Ovary (tissue), 9 donors: Measurements from ENCODE around the gene SYT8. TPM values are rescaled to one million over a fixed set of nuclear protein-coding genes. Genes with fewer than 3 reads are reported as not detected.

Source experiments
- DNase-seq, 5 donors: peaks; one replicate each; pipeline ENCODE4 v3.0.0-alpha.2; 2019 to 2020
- H3K27ac ChIP-seq, 2 donors: fragments of 200-600 bp; one replicate each; pipeline versions ENCODE4 v1.5.1 to v1.8.0; 2019 to 2022
- H3K27me3 ChIP-seq: fragments of 200-600 bp; one replicate; pipeline ENCODE4 v1.8.0; 2022
- H3K36me3 ChIP-seq: fragments of 200-600 bp; sonication (generic); one replicate; pipeline ENCODE4 v1.5.1; 2019
- H3K4me1 ChIP-seq: one replicate; pipeline ENCODE4 v1.8.1; 2013; ENCODE audit warnings: mild to moderate bottlenecking, moderate library complexity; ENCODE audit not compliant: insufficient read depth
- H3K4me3 ChIP-seq: fragments of 200-600 bp; sonication (generic); one replicate; pipeline ENCODE4 v1.5.1; 2017
- H3K9me3 ChIP-seq, 2 donors: fragments of 200-600 bp in 1 of 2; sonication (generic) in 1 of 2; one replicate each; pipeline versions ENCODE4 v1.5.1 to v1.8.1; 2013 to 2019; ENCODE audit warnings: mild to moderate bottlenecking in 1 of 2, moderate library complexity in 1 of 2
- EP300 ChIP-seq: sonication (generic); formaldehyde crosslinking; IDR thresholded peaks from one replicate; pipeline ENCODE4 v1.6.1; 2017; ENCODE audit warnings: antibody characterized with exemption
- POLR2A ChIP-seq: fragments of 450-650 bp; IDR thresholded peaks from one replicate; pipeline ENCODE4 v1.6.1; 2017; ENCODE audit warnings: antibody characterized with exemption, mild to moderate bottlenecking, moderate library complexity
- WGBS, 3 donors: extraction: QIAGEN DNeasy Blood & Tissue Kit in 1 of 3; methylation state at CpG; one replicate each; pipeline versions ENCODE4 v1.1.5 to v1.1.7; 2013 to 2017; 5-methylcytosine and 5-hydroxymethylcytosine counted together
- intact Hi-C, 4 donors: fragments of 100-400 bp; cut with DNase I; formaldehyde crosslinking; loops; one replicate each; pipeline versions ENCODE4 v1.11.0 to v1.15.1; 2022 to 2023
- polyA plus RNA-seq, 2 donors: library from polyadenylated mRNA; stranded (reverse); fragments of 200-250 nt in 1 of 2; fragments of 350-450 nt in 1 of 2; fragmentation: Illumina TruSeq in 1 of 2; extraction: RNeasy Lipid Tissue Mini Kit (QIAGEN cat#74804) in 1 of 2; gene quantifications; one replicate each; pipeline ENCODE4 v1.2.3, GENCODE V29; 2013 to 2014
- total RNA-seq, 7 donors: library from RNA; depleted of rRNA in 2 of 7; stranded (reverse); fragments of >200 nt in 2 of 7; fragmentation: NEBNext Ultra II Directional in 3 of 7; extraction: Animal tissue kit (Norgen Biotek cat#: 25700) in 3 of 7; gene quantifications; one replicate each; pipeline versions ENCODE4 v1.1.0 to v1.2.4, GENCODE V29; 2016 to 2023
- TF ChIP-seq, protein P1 (sequence below), 3 donors: fragments of 450-650 bp in 2 of 3; fragments of 200-600 bp in 1 of 3; IDR thresholded peaks; one replicate each; pipeline versions ENCODE4 v1.5.1 to v1.8.0; 2016 to 2022; ENCODE audit warnings: antibody characterized with exemption in 3 of 3, mild to moderate bottlenecking in 1 of 3
- donor health status: DM: no; HTN: no; CAD: no; lungs with moderate emphysema.
- donor health status: DM: no; HTN: no; CAD: no.
- donor health status: Bipolar disorder and iron deficiency.
- donor health status: DM: yes; HTN: yes; CAD: no.
- donor health status: DM: no; HTN: no; CAD: no.
- donor health status: DM: yes; HTN: yes; CAD: no.

SYT8 gene
- total and polyA plus RNA-seq, 9 donors: 0.24 to 2.4 TPM; not detected in 7

DNA sequence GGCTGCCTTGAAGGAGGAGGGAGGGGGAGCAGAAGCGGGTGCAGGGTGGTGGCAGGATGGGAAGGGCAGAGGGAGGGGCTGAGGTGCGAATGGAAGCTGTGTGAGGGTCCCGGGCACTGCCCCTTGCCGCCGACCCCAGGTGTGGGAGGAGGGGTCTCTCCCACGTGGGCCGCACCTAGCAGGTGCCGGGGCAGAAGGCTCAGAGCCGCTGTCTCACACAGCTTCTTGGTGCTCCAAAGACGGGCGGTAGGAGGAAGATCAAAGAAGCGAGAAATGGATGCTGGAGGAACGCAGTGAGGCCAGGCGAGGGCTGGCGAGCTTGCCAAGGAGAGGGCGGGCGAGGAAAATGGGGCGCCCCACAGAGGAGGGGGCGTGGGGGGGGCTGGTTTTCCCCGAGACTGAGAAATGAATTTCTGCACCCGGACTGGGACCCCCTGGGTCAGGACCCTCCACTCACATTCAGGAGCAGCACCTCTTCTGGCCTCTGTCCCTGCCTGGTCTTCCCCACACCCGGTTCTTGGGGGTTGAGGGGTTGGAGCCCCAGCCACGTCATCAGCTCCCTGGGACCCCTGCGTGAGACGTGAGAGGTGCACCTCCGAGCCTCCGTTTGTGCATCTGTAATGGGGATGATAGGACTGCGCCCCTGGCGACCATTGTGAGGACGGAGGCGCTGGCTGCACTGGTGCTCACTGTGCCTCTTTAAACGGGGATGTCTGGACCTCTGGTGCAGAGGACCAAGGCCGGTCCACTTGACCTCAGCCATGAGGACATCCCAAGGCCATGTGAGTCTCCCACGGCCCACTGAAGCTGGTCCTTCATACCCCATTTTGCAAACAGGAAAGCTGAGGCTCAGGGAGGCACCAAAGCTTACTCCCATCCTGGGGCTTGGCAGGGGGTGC lies 34.9 kb downstream of the SYT8 start:
- Histone ChIP-seq H3K9me3 (no peaks in the 10 kb centered on the region), H3K4me1 (peaks cover 9% of the 10 kb centered on the region), H3K4me3 (no peak overlapping the region), H3K27ac (no peak overlapping the region), H3K27me3 (no peaks in the 10 kb centered on the region), H3K36me3 (no peaks in the 10 kb centered on the region)
- WGBS, 3 donors: 18 to 34% (median 26%) methylated on average over 33 to 34 of the region's 34 CpGs
- TF ChIP-seq EP300 (no peak), POLR2A (no peak)
- TF ChIP-seq, protein P1, sequence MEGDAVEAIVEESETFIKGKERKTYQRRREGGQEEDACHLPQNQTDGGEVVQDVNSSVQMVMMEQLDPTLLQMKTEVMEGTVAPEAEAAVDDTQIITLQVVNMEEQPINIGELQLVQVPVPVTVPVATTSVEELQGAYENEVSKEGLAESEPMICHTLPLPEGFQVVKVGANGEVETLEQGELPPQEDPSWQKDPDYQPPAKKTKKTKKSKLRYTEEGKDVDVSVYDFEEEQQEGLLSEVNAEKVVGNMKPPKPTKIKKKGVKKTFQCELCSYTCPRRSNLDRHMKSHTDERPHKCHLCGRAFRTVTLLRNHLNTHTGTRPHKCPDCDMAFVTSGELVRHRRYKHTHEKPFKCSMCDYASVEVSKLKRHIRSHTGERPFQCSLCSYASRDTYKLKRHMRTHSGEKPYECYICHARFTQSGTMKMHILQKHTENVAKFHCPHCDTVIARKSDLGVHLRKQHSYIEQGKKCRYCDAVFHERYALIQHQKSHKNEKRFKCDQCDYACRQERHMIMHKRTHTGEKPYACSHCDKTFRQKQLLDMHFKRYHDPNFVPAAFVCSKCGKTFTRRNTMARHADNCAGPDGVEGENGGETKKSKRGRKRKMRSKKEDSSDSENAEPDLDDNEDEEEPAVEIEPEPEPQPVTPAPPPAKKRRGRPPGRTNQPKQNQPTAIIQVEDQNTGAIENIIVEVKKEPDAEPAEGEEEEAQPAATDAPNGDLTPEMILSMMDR (IDR thresholded peaks at IDR 0.05): no peak
- DNase-seq: no peak
- intact Hi-C loops: no loop called here

DNA sequence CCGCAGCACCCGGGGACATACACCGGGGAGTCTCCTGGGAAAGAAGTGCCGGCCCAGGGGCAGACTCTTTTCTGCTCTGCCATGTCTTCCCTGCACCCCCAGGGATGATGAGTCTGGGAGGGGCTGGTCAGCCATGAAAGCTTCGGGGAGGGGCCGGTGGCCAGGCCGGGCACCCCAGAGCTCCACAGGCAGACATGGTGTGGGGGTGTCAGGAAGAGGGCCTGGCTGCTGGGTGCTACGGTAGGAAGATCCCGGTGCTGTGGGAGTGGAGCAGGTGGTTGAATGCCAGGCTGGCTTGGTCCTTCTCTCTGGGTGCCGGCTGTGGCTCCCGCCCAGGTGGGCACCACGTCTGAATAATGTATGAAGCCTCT lies 35.5 kb downstream of the SYT8 start:
- H3K4me1 ChIP-seq: peaks cover 4% of the 10 kb centered on the region
- no peaks in the 10 kb centered on the region for H3K36me3 ChIP-seq
- no peak for DNase-seq
- no peak overlapping the region for H3K4me3 ChIP-seq
- no peaks in the 10 kb centered on the region for H3K27me3 ChIP-seq
- intact Hi-C loops: no loop called here
- H3K9me3 ChIP-seq: no peaks in the 10 kb centered on the region
- no peak overlapping the region for H3K27ac ChIP-seq
- no peak for TF ChIP-seq POLR2A
- TF ChIP-seq, protein P1 (IDR thresholded peaks at IDR 0.05): no peak
- WGBS, 3 donors: 50 to 54% (median 53%) methylated on average over 12 of the region's 12 CpGs

DNA sequence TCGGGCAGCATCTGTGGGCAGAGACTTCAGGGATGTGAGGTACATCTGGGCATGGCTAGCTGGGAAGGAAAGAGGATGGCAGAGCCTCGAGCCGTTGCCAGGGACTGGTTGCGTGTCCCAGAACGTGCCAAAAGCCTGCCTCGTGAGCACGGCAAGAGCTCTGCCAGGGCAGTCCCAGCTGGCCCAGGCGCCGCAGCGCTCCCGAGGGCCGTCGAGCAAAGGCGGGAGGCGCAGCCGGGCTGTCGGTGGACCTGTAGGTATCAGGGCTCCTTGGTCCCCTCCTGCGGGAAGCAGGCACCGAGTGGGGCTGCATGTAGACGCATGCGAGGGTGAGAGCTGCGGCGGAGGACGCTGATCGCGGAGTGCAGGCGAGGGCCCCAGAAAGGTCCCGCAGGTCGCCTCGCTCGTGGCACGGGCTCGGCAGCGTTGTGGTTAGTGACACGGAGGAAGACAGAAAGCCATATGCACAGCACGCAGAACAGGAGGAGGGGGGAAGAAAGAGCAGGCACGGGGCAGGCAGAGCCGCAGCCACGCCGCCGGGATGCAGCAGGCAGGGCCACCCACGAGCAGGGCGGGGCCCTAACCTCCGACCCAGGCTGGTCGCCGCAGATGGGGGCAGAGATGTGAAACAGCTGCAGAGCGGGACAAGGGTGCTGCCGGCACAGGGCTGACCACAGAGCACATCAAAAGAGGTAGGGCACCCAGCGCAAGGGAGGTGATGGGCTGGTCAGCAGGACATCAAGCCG lies 36.1 kb downstream of the SYT8 start:
- no peak for TF ChIP-seq POLR2A
- no peak for TF ChIP-seq EP300
- TF ChIP-seq, protein P1 (IDR thresholded peaks at IDR 0.05): no peak
- no peaks in the 10 kb centered on the region for H3K36me3 ChIP-seq
- WGBS, 3 donors: 18 to 39% (median 25%) methylated on average over 49 to 50 of the region's 50 CpGs
- intact Hi-C loops: no loop called here
- no peak overlapping the region for H3K27ac ChIP-seq
- no peak for DNase-seq
- peaks cover 2% of the 10 kb centered on the region for H3K4me1 ChIP-seq
- H3K4me3 ChIP-seq: peak overlapping the region; percentile 14
- no peaks in the 10 kb centered on the region for H3K9me3 ChIP-seq
- no peaks in the 10 kb centered on the region for H3K27me3 ChIP-seq

DNA sequence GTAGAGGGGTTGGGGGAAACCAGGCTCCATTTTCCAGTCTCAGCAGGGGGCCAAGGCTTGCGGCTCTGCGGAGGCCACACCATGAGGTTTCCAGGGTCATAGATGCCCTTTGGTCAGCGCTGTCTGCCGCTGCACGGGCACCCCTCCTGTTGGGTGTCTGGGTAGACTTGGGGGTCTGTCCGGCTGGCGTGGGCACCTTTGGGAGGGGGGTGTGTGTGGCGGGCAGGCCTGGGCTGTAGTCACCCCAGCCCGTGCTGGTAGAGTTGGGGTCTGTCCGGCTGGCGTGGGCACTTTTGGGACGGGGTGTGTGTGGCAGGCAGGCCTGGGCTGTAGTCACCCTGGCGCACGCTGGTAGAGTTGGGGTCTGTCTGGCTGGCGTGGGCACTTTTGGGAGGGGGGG lies 36.7 kb downstream of the SYT8 start:
- H3K27ac ChIP-seq: no peak overlapping the region
- peak overlapping the region; percentile 14 for H3K4me3 ChIP-seq
- H3K36me3 ChIP-seq: no peaks in the 10 kb centered on the region
- TF ChIP-seq EP300 (no peak), POLR2A (no peak)
- TF ChIP-seq, protein P1 (IDR thresholded peaks at IDR 0.05): no peak
- WGBS, 3 donors: 79 to 91% (median 86%) methylated on average over 11 to 15 of the region's 15 CpGs
- H3K27me3 ChIP-seq: no peaks in the 10 kb centered on the region
- DNase-seq: peak in 1 of 5 donors; percentile 15
- intact Hi-C loops: no loop called here
- H3K9me3 ChIP-seq: no peaks in the 10 kb centered on the region
- H3K4me1 ChIP-seq: peaks cover 2% of the 10 kb centered on the region
